ENCODE results near the gene HMGXB3.

HMGXB3 gene

DNA sequence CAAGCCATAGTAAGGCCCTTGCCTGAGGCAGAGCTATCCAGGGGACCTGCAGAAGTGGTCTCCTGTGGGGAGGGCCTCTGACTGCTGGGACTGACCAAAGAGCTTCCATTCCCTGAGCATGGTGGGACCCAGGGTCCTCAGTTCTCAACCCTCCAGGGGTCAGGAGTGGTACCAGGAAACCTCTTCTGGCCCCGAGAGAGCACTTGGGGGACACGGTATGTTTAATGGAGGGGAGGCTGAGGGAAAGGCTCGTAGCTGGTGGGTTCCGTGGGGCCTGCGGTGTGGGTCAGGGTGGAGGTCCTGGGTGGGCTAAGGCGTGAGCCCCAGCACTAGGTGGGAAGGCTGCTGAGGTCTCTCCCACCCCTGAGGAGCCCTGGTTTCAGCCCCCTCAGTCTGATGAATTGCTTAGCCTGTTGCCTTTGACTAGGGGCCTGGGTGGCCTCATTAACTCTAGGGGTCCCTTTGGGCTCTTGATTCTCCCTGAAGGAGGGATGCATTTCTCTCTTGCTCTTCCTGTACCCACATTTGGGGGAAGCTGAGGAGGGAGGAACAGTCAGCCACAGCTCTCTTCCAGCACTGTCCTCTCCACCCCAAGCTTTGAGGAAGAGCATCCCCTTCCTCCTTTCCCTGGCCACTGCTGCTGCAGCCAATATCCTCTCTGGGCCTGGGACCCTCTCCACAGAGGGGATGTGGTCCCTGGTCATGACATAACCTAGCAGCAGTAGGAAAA, 51.9 kb downstream of the HMGXB3 start:
- no peak for TF ChIP-seq CTCF (IDR thresholded peaks at IDR 0.05; ENCODE audit: low read depth, low read length, missing control alignments)
- DNase-seq (ENCODE audit: low read depth): no peak
- no peak overlapping the region for H3K4me3 ChIP-seq (ENCODE audit: low read depth, low read length)

DNA sequence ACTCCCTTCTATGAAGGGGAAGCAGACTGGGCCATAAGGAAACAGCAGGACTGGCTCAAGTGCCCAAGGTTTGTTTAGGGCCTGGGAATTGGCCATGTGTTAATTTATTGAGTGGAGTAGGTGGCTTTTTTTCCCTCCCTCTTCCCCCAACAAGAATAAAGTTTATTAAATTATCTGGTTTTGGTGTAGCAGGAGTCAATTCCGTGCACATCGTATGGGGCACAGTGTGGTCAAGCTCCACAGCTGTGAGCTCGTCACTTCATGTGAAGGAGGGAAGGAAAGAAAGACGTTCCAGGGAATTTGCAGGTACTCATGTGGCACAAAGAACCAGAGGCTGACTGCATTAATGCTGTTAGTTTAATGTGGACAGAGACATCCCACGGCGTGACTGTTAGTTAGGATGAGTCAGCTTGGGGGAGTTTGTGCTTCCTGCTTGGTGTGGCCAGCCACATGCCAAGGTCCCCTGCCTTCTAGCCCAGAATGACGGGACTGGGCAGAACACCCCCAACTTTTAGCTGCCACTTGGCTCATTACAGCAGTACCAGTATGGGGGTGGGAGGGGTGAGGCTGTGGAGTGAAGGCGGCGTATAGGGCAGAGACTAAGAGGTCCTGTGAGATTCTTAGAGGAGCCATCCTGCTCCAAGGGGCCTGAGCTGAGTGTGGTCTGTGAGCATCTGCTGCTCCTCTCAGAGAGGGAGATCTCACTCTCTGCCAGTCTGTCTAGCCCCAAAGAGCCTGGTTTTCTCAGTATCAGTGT, 52.6 kb downstream of the HMGXB3 start:
- no peak for TF ChIP-seq CTCF (IDR thresholded peaks at IDR 0.05; ENCODE audit: low read depth, low read length, missing control alignments)
- H3K4me3 ChIP-seq (ENCODE audit: low read depth, low read length): no peak overlapping the region
- no peak for DNase-seq (ENCODE audit: low read depth)

DNA sequence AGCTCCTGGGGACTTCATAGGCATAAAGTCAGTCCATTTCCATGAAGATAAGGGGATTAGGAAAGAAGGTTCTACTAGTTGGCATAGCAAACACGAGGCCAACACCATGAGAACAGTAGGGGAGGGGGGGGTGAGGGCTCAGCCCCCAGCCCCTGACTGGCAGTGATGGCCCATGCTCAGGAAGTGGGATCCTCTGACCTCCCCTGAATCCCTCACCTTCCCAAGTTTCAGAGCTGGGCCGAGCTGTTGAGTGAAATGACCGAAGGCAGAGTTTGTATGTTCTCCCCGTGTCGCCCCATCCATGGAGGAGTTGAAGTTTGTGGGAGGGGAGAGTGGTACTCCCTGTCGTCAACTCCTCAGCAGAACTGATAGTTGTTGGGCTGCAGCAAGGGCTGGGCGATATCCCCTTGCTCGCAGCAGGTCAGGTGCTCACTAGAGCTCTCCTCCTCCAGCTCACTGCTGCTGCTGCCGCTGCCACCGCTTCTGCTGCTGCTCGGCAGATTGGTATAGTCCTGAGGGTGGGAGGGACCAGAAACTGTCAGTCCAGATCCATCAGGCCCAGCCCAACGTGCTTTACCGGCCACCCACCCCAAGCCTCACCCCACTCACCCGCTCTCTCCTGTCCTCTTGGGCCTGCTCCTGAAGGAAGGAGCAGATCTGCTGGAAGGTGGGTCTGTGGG, 53.3 kb downstream of the HMGXB3 start:
- TF ChIP-seq CTCF (IDR thresholded peaks at IDR 0.05; ENCODE audit: low read depth, low read length, missing control alignments): no peak
- no peak for DNase-seq (ENCODE audit: low read depth)
- H3K4me3 ChIP-seq (ENCODE audit: low read depth, low read length): no peak overlapping the region

DNA sequence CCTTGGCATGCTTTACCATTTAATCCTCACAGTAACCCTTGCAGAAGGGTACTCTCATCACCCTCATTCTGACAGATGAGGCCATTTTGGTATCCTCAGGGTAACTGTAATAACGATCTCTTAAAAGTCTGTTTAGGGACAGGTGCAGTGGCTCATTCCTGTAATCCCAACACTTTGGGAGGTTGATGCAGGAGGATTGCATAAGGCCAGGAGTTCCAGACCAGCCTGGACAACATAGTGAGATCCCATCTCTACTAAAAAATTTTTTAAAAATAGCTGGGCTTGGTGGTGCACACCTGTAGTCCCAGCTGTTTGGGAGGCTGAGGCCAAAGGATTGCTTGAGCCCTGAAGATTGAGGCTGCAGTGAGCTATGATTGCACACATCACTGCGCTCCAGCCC, 54.0 kb downstream of the HMGXB3 start:
- DNase-seq (ENCODE audit: low read depth): no peak
- no peak overlapping the region for H3K4me3 ChIP-seq (ENCODE audit: low read depth, low read length)
- TF ChIP-seq CTCF (IDR thresholded peaks at IDR 0.05; ENCODE audit: low read depth, low read length, missing control alignments): no peak

- DNase-seq (ENCODE audit: low read depth): no peak
- no peak for TF ChIP-seq CTCF (IDR thresholded peaks at IDR 0.05; ENCODE audit: low read depth, low read length, missing control alignments)
- H3K4me3 ChIP-seq (ENCODE audit: low read depth, low read length): no peak overlapping the region
These were observed 55.0 kb downstream of the HMGXB3 start for GRCh38 chr5:150055326-150056074.

GRCh38 chr5:150056075-150056443, 55.5 kb downstream of the HMGXB3 start:
- no peak for TF ChIP-seq CTCF (IDR thresholded peaks at IDR 0.05; ENCODE audit: low read depth, low read length, missing control alignments)
- H3K4me3 ChIP-seq (ENCODE audit: low read depth, low read length): no peak overlapping the region
- no peak for DNase-seq (ENCODE audit: low read depth)

Data from GM12864 (cell line).